Measurements from ENCODE around the gene RAB38.
A peak's percentile ranks its signal among the peaks of the same experiment; 100 is the strongest.

Gene RAB38

DNA sequence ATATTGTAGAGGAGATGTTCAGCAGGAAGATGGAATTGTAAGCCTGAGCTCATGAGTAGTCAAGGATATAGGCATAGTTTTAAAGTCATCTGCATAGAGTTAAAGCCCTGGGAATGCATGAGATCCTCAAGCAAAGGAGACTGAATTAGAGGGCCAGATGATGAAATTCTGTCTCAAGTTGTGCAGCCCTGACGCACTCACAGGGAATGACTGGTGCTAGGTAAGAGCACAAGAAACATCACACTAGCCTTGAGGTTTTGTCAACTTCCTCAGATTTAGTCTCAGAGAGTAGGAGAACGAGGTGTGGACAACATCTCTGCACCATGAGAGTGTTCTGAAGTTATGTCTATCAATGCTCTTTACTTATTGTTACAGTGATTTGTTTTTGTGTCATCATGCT, 5.8 kb downstream of the RAB38 start:
- no peak for DNase-seq

- DNase-seq: no peak
Observed at GRCh38 chr11:88167853-88168252, 7.4 kb downstream of the RAB38 start.

DNA sequence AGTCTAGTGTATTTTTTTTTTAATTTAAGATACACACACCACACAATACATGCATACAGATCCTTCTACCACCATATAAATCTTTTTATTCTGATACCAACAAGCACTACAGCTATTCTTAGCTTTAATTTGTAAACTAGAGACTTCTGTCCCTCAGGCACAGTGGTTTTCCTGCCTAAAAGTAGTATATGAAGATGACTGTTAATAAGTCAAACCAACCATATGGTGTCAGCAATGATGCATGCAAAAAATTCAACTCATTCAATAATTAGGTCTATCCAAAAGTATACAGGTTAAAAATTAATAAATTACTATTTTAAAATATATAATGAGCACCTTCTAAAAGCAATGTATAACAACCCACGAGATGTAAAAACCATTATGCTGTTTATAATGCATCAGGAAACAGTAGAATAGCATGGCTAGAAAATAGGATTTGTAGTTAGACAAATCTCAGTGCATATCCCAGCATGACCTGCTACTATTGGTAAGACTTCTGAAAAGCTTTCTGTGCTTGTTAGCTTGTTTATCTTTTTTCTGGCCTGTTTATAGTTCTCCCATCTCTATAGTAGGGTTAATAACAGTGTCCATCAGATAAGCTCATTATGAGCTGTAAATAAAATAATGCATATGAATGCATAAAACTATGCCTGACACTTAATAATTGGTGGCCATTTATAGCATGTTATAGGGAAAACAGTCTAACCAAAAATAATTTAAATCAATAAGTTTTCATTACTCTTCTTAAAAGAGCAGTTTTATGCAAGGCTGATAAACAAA, 10.2 kb downstream of the RAB38 start:
- DNase-seq: no peak

DNA sequence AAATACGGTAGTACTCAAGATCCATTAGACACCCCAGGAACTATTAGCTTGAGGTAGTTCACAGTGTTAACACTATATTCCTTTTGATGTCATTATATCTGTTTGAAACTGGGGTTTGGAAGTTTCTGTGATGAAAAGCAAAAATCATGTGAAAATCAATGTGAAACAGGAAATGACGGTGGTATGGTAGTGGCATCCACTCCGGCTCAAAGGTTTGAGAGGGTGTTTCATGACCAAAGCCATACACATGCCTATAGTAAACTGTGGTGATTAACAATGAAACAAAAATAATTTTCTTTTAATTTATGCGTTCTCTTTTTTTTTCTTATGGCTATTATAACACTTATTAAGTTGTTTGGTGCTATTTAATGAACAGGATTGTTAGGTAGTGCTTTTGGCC, 10.9 kb downstream of the RAB38 start:
- peak; percentile 32 for DNase-seq

GRCh38 chr11:88158081-88158480, 17.2 kb downstream of the RAB38 start:
- no peak for DNase-seq

- DNase-seq: no peak
Observed at GRCh38 chr11:88157370-88157769, 17.9 kb downstream of the RAB38 start.

- no peak for DNase-seq
Observed at GRCh38 chr11:88152381-88152780, 22.9 kb downstream of the RAB38 start.

DNA sequence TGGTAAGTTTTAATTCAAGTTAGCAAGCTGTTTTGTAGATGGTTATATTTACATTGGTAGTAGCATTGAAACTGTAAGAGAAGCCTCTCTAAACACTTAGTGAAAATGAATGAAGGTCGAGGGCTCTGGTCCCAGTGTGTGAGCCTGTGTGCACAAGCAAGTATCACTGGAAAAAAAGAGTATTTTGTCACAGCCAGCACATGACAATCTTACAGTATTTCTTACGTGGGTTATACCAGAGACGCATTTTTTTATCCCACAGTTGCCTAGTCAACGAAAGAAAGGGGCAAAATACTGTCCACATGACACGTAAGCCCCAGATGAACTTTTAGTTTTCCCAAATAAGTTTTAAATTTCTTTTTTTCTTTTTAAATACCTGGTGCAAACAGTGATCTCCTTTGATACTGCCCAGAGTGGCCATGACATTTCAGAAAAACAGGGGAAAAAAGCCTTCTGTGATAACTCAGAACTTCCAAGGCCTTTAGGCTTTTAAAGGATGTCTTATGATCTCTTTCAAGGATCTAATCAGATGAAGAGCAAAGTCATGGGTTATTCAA, 23.5 kb downstream of the RAB38 start:
- DNase-seq: no peak

DNA sequence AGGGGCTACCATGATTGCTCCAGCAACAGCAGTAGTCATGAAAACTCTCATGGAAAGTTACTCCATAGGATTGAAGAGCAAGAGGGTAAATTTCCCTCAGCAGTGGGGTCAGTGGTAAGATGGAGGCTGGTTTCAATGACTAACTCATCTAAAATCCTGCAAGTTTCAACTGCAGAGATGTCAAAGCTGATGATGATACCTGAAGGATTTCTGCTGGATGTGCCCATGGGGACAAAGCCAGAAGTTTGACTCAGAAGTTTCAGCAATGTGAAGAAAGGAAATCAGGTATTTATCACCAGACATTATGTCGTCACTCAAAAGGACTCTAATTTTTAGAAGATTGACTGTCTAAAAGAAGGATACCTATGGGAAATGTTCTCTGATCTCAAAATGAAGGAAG, 29.1 kb downstream of the RAB38 start:
- DNase-seq: no peak

DNA sequence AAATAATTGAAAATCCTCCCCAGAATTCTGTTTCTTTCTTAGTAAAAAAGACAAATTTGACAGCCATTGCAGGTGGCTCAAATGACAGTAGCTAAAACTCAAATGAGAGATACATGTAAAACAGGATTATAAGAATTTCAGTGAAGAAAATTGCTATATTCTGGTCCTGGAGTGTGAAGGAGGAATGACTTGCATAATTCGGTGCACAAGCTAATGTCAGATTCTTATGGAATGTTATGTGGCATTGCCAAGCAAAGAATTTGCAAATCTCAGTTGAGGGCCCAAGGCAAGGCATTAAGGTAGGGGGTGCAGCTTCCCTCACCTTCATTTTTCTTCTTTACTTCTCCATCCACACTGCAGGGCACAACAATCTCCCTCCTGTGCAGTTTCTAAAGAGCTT, 35.4 kb downstream of the RAB38 start:
- no peak for DNase-seq

- peak; percentile 3 for DNase-seq
Observed at GRCh38 chr11:88131764-88132470, 43.3 kb downstream of the RAB38 start.

DNA sequence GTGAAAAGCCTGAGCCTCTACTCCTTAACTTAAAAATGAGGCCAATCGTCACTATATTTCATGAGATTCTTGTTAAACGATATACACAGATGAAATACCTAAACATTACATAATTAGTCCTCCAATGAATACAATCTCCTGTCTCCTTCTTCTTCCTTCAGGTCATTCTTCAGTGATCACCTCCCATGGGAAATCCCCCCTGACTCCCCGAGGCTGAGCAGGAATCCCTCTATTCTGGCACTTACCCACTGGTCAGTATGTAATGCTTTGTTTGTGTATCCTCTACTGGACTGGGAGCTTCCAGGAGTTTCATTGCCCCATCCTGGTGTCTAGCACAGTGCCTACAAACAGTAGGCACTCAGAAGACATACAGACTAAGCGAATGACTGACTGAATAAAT, 52.3 kb downstream of the RAB38 start:
- no peak for DNase-seq

GRCh38 chr11:88119561-88119960, 55.7 kb downstream of the RAB38 start:
- no peak for DNase-seq

DNA sequence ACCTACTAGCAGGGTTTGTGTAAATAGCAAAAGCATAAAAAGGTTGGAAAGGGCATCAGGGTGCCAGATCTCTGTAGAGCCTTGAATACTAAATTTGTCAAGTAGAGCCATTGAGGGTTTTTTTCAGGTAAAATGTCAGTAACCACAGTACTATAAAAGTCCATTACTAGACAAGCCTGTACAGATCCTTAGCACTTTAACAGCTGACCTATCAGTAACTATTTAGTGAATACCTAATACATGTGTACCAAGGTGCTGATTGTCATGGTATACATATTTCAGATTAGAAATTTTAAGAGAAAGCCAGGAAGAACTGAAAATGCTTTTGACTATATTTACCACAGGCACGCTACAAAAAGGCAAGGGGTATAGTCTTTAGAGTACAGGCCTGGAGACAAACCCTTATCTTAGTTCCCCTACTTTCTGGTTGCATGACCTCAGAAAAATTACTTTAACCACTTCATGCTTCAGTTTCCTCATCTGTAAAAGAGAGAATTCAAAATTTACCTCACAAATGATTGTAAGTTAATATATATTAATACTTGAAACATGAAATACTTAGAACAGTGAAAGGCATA, 57.9 kb downstream of the RAB38 start:
- DNase-seq: no peak

GRCh38 chr11:88115828-88116755, 59.2 kb downstream of the RAB38 start:
- DNase-seq: no peak

- DNase-seq: no peak
Observed at GRCh38 chr11:88114486-88115045, 60.7 kb downstream of the RAB38 start.

GRCh38 chr11:88106666-88107065, 68.6 kb downstream of the RAB38 start:
- no peak for DNase-seq

- DNase-seq: no peak
Observed at GRCh38 chr11:88105951-88106350, 69.3 kb downstream of the RAB38 start.

DNA sequence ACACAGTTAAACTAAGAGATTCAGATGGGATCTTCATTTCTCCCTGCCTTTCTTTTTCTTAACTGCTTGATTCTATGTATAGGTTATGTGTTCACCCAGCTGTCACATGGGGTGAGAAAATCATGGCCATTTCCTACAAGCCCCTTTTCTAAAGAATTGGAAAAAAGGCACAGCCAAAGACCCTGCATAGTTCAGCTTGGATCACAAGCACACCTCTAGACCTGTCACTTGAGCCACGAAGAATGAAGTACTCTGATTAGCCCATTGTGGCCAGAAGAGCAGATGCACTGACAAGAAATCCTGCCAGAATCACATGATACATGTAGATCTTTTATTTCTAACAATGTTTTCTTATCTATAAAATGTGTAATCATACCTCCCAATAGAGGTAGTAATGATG, 69.7 kb downstream of the RAB38 start:
- DNase-seq: no peak

GRCh38 chr11:88104408-88104807, 70.8 kb downstream of the RAB38 start:
- no peak for DNase-seq

- DNase-seq: peak; percentile 73
Observed at GRCh38 chr11:88103337-88104206, 71.7 kb downstream of the RAB38 start.

GRCh38 chr11:88102598-88102934, 72.7 kb downstream of the RAB38 start:
- DNase-seq: no peak
